HUES48 (cell line): ENCODE results near the gene TWIST2.
A peak's percentile ranks its signal among the peaks of the same experiment; 100 is the strongest.

Source experiments
- H3K27ac ChIP-seq: one replicate; pipeline ENCODE4 v1.7.0; 2013; ENCODE audit warnings: low read depth, low read length, inconsistent platforms
- H3K27me3 ChIP-seq: 2 replicates; pipeline ENCODE4 v1.6.1; 2013; ENCODE audit warnings: mild to moderate bottlenecking, low read length; ENCODE audit not compliant: control insufficient read depth, insufficient read depth
- H3K36me3 ChIP-seq: 2 replicates; pipeline ENCODE4 v1.6.1; 2013; ENCODE audit warnings: low read length; ENCODE audit not compliant: control insufficient read depth, insufficient read depth
- H3K4me1 ChIP-seq: 2 replicates; pipeline ENCODE4 v1.6.1; 2013; ENCODE audit warnings: mild to moderate bottlenecking, low read length; ENCODE audit not compliant: control insufficient read depth, insufficient read depth
- H3K4me3 ChIP-seq: 2 replicates; pipeline ENCODE4 v1.5.1; 2013; ENCODE audit warnings: mild to moderate bottlenecking, low read depth, low read length
- H3K9ac ChIP-seq: 2 replicates; pipeline ENCODE4 v1.6.1; 2013; ENCODE audit warnings: mild to moderate bottlenecking, low read depth, low read length, moderate library complexity
- H3K9me3 ChIP-seq: 2 replicates; pipeline ENCODE4 v1.6.1; 2013; ENCODE audit warnings: low read length; ENCODE audit not compliant: control insufficient read depth, insufficient read depth

TWIST2 gene

GRCh38 chr2:238816291-238816690 lies 31.6 kb upstream of the TWIST2 start:
- Histone ChIP-seq H3K27ac (no peak overlapping the region), H3K9ac (no peak overlapping the region), H3K4me3 (no peak overlapping the region), H3K4me1 (peaks cover 8% of the 10 kb centered on the region; the same call in 1 of the 2 replicates), H3K36me3 (no peaks in the 10 kb centered on the region), H3K27me3 (0 out of 2 replicates have a peak, but pooled peaks cover 5% of the 10 kb centered on the region), H3K9me3 (peaks cover 3% of the 10 kb centered on the region; the same call in 1 of the 2 replicates)

GRCh38 chr2:238817382-238817781 lies 30.5 kb upstream of the TWIST2 start:
- no peak overlapping the region for H3K4me3 ChIP-seq
- no peak overlapping the region for H3K27ac ChIP-seq
- peaks cover 8% of the 10 kb centered on the region; the same call in 1 of the 2 replicates for H3K4me1 ChIP-seq
- no peak overlapping the region for H3K9ac ChIP-seq
- no peaks in the 10 kb centered on the region for H3K36me3 ChIP-seq
- H3K27me3 ChIP-seq: peaks cover 5% of the 10 kb centered on the region; the same call in 1 of the 2 replicates
- peaks cover 3% of the 10 kb centered on the region; the same call in 1 of the 2 replicates for H3K9me3 ChIP-seq

GRCh38 chr2:238817891-238818290 lies 30.0 kb upstream of the TWIST2 start:
- Histone ChIP-seq H3K27me3 (peaks cover 5% of the 10 kb centered on the region; the same call in 1 of the 2 replicates), H3K27ac (peak overlapping the region; percentile 11), H3K9ac (no peak overlapping the region), H3K4me1 (peaks cover 8% of the 10 kb centered on the region; the same call in 1 of the 2 replicates), H3K4me3 (no peak overlapping the region), H3K9me3 (peaks cover 3% of the 10 kb centered on the region; the same call in 1 of the 2 replicates), H3K36me3 (no peaks in the 10 kb centered on the region)

- Histone ChIP-seq H3K36me3 (no peaks in the 10 kb centered on the region), H3K27me3 (peaks cover 5% of the 10 kb centered on the region; the same call in 1 of the 2 replicates), H3K4me1 (peaks cover 8% of the 10 kb centered on the region; the same call in 1 of the 2 replicates), H3K4me3 (no peak overlapping the region), H3K27ac (no peak overlapping the region), H3K9ac (no peak overlapping the region), H3K9me3 (peaks cover 8% of the 10 kb centered on the region; the same call in 1 of the 2 replicates)
Measured at GRCh38 chr2:238818561-238818960, 29.3 kb upstream of the TWIST2 start.

GRCh38 chr2:238820197-238820596 lies 27.7 kb upstream of the TWIST2 start:
- no peak overlapping the region for H3K4me3 ChIP-seq
- peaks cover 8% of the 10 kb centered on the region; the same call in 1 of the 2 replicates for H3K4me1 ChIP-seq
- peaks cover 18% of the 10 kb centered on the region for H3K9me3 ChIP-seq
- H3K27ac ChIP-seq: no peak overlapping the region
- no peak overlapping the region for H3K9ac ChIP-seq
- peaks cover 5% of the 10 kb centered on the region; the same call in 1 of the 2 replicates for H3K27me3 ChIP-seq
- no peaks in the 10 kb centered on the region for H3K36me3 ChIP-seq

GRCh38 chr2:238820916-238821315 lies 27.0 kb upstream of the TWIST2 start:
- Histone ChIP-seq H3K4me3 (no peak overlapping the region), H3K9me3 (peaks cover 18% of the 10 kb centered on the region), H3K27ac (no peak overlapping the region), H3K9ac (no peak overlapping the region), H3K27me3 (peaks cover 5% of the 10 kb centered on the region; the same call in 1 of the 2 replicates), H3K36me3 (no peaks in the 10 kb centered on the region), H3K4me1 (peaks cover 8% of the 10 kb centered on the region; the same call in 1 of the 2 replicates)

GRCh38 chr2:238821391-238821790 lies 26.5 kb upstream of the TWIST2 start:
- Histone ChIP-seq H3K27ac (no peak overlapping the region), H3K9ac (no peak overlapping the region), H3K9me3 (peaks cover 18% of the 10 kb centered on the region), H3K4me3 (no peak overlapping the region), H3K36me3 (no peaks in the 10 kb centered on the region), H3K4me1 (peaks cover 8% of the 10 kb centered on the region; the same call in 1 of the 2 replicates), H3K27me3 (peaks cover 5% of the 10 kb centered on the region; the same call in 1 of the 2 replicates)

- Histone ChIP-seq H3K36me3 (no peaks in the 10 kb centered on the region), H3K27me3 (no peaks in the 10 kb centered on the region; the same call in 1 of the 2 replicates), H3K4me1 (peaks cover 7% of the 10 kb centered on the region; the same call in 1 of the 2 replicates), H3K9me3 (peaks cover 18% of the 10 kb centered on the region), H3K9ac (no peak overlapping the region), H3K27ac (no peak overlapping the region), H3K4me3 (no peak overlapping the region)
Measured at GRCh38 chr2:238821944-238822670, 25.8 kb upstream of the TWIST2 start.

GRCh38 chr2:238822955-238823354 lies 24.9 kb upstream of the TWIST2 start:
- H3K36me3 ChIP-seq: no peaks in the 10 kb centered on the region
- H3K9me3 ChIP-seq: peaks cover 18% of the 10 kb centered on the region
- no peak overlapping the region for H3K27ac ChIP-seq
- H3K27me3 ChIP-seq: no peaks in the 10 kb centered on the region; the same call in 1 of the 2 replicates
- H3K9ac ChIP-seq: no peak overlapping the region
- no peak overlapping the region for H3K4me3 ChIP-seq
- H3K4me1 ChIP-seq: no peaks in the 10 kb centered on the region

GRCh38 chr2:238831177-238831576 lies 16.7 kb upstream of the TWIST2 start:
- Histone ChIP-seq H3K4me1 (no peaks in the 10 kb centered on the region), H3K27me3 (peaks cover 12% of the 10 kb centered on the region; the same call in 1 of the 2 replicates), H3K9me3 (no peaks in the 10 kb centered on the region), H3K4me3 (no peak overlapping the region), H3K9ac (no peak overlapping the region), H3K27ac (no peak overlapping the region), H3K36me3 (no peaks in the 10 kb centered on the region)

- Histone ChIP-seq H3K27ac (no peak overlapping the region), H3K4me3 (no peak overlapping the region), H3K36me3 (no peaks in the 10 kb centered on the region), H3K4me1 (no peaks in the 10 kb centered on the region), H3K27me3 (peaks cover 12% of the 10 kb centered on the region; the same call in 1 of the 2 replicates), H3K9me3 (no peaks in the 10 kb centered on the region), H3K9ac (no peak overlapping the region)
Measured at GRCh38 chr2:238834982-238835381, 12.9 kb upstream of the TWIST2 start.
